Measurements from ENCODE around the gene CDH20.

DNA sequence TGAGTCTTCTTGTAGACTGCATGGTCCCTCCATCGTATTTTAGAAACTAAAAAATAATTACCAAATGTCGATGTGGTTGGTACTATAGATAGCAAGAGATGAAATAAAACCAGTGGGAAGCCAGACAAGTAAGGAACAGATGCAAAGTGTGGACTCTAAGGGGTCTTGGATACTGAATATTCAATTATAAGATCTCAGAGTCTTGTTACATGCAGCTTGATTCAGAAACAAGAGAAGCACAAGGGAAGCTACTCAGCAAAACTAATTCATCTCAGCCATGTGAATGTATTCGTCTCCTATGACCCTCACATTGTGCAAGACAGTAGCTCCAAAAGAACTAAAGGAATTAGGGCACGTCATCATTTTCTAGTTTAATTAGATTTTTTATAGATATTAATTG lies 80.9 kb downstream of the CDH20 start:
- TF ChIP-seq, protein P1, sequence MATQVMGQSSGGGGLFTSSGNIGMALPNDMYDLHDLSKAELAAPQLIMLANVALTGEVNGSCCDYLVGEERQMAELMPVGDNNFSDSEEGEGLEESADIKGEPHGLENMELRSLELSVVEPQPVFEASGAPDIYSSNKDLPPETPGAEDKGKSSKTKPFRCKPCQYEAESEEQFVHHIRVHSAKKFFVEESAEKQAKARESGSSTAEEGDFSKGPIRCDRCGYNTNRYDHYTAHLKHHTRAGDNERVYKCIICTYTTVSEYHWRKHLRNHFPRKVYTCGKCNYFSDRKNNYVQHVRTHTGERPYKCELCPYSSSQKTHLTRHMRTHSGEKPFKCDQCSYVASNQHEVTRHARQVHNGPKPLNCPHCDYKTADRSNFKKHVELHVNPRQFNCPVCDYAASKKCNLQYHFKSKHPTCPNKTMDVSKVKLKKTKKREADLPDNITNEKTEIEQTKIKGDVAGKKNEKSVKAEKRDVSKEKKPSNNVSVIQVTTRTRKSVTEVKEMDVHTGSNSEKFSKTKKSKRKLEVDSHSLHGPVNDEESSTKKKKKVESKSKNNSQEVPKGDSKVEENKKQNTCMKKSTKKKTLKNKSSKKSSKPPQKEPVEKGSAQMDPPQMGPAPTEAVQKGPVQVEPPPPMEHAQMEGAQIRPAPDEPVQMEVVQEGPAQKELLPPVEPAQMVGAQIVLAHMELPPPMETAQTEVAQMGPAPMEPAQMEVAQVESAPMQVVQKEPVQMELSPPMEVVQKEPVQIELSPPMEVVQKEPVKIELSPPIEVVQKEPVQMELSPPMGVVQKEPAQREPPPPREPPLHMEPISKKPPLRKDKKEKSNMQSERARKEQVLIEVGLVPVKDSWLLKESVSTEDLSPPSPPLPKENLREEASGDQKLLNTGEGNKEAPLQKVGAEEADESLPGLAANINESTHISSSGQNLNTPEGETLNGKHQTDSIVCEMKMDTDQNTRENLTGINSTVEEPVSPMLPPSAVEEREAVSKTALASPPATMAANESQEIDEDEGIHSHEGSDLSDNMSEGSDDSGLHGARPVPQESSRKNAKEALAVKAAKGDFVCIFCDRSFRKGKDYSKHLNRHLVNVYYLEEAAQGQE (IDR thresholded peaks at IDR 0.05; ENCODE audit: insufficient read depth in 1 of 2, low read depth in 2 of 2, low read length in 2 of 2), result no peak
- TF ChIP-seq POLR2AphosphoS5 (IDR thresholded peaks at IDR 0.05; ENCODE audit: low read depth, low read length) (no peak), SIN3A (IDR thresholded peaks at IDR 0.05; ENCODE audit: borderline replicate concordance, insufficient read depth, low read length) (no peak), TAF1 (IDR thresholded peaks at IDR 0.05; ENCODE audit: borderline replicate concordance, insufficient read depth, low read length) (no peak)

All from PFSK-1 (cell line).